Sciatic nerve (tissue), 2 donors: ENCODE results near the gene PCYT2. TPM values are rescaled to one million over a fixed set of nuclear protein-coding genes. Genes with fewer than 3 reads are reported as not detected.
"Not testable (repeated sequence)": the region's sequence is repeated elsewhere in the genome, so short reads cannot be mapped to it uniquely, and the experiment has no call there.

Experiments used
- ATAC-seq: fragments of 200-7000 bp; cut with Tn5 transposase; one replicate; pipeline ENCODE4 v1.9.1; 2020; ENCODE audit warnings: mild to moderate bottlenecking, moderate library complexity
- DNase-seq: peaks from one replicate; pipeline ENCODE4 v3.0.0-alpha.2; 2020; ENCODE audit warnings: low spot score
- intact Hi-C: fragments of 100-400 bp; cut with DNase I; formaldehyde crosslinking; loops from one replicate; pipeline ENCODE4 v1.14.2; 2022
- total RNA-seq: library from RNA; stranded (reverse); fragmentation: NEBNext Ultra II Directional; extraction: Animal tissue kit (Norgen Biotek cat#: 25700); gene quantifications from one replicate; pipeline ENCODE4 v1.2.1, GENCODE V29; 2021
- donor health status: DM: no; HTN: no; CAD: no.
- donor health status: DM: no; HTN: no; CAD: no.

Gene PCYT2
- total RNA-seq, 1 donor from 2014 or later = 34.1 TPM

GRCh38 chr17:81918832-81919545, 7.8 kb upstream of the PCYT2 start:
- intact Hi-C loops = no loop called here

GRCh38 chr17:81918333-81918669, 7.1 kb upstream of the PCYT2 start:
- intact Hi-C loops, DNase-seq: not testable (repeated sequence)
- peak; percentile 25 for ATAC-seq

More at GRCh38 chr17:81918832-81919545, 7.8 kb upstream of the PCYT2 start:
- peak; percentile 1 for ATAC-seq
- DNase-seq = no peak

- intact Hi-C loops = no loop called here
- DNase-seq (peak; percentile 87), ATAC-seq (peak; percentile 78)
Observed at GRCh38 chr17:81917565-81918332, 6.5 kb upstream of the PCYT2 start, which contains the start of gene SIRT7. Gene SIRT7 (minus strand): TSS chr17:81918176. CDS start chr17:81918131, 45 bp downstream.

GRCh38 chr17:81916234-81917001, 5.2 kb upstream of the PCYT2 start:
- no peak for ATAC-seq
- intact Hi-C loops = no loop called here
- no peak for DNase-seq

- ATAC-seq (no peak), DNase-seq (no peak)
- intact Hi-C loops = no loop called here
Observed at GRCh38 chr17:81915331-81915730, 4.1 kb upstream of the PCYT2 start.

- no peak for DNase-seq
Observed at GRCh38 chr17:81914103-81914850, 3.1 kb upstream of the PCYT2 start.

GRCh38 chr17:81913394-81914102, 2.3 kb upstream of the PCYT2 start:
- ATAC-seq (no peak), DNase-seq (no peak)
- intact Hi-C loops = no loop called here

More at GRCh38 chr17:81914103-81914850, 3.1 kb upstream of the PCYT2 start:
- intact Hi-C loops = no loop called here
- ATAC-seq = no peak

- intact Hi-C loops = no loop called here
- ATAC-seq = no peak
- no peak for DNase-seq
Observed at GRCh38 chr17:81912441-81913309, 1.5 kb upstream of the PCYT2 start.

- intact Hi-C loops = no loop called here
- DNase-seq (no peak), ATAC-seq (no peak)
Observed at GRCh38 chr17:81911969-81912368, 770 bp upstream of the PCYT2 start.

- intact Hi-C loops = no loop called here
- DNase-seq (no peak), ATAC-seq (no peak)
Observed at GRCh38 chr17:81910840-81911276, 341 bp downstream of the PCYT2 start.

GRCh38 chr17:81909966-81910839, 996 bp downstream of the PCYT2 start:
- DNase-seq = no peak
- intact Hi-C loops = no loop called here
- ATAC-seq = no peak

GRCh38 chr17:81909231-81909630, 2.0 kb downstream of the PCYT2 start:
- no peak for ATAC-seq
- intact Hi-C loops = no loop called here

GRCh38 chr17:81908793-81909192, 2.4 kb downstream of the PCYT2 start:
- DNase-seq = no peak
- intact Hi-C loops = no loop called here
- no peak for ATAC-seq

More at GRCh38 chr17:81909231-81909630, 2.0 kb downstream of the PCYT2 start:
- no peak for DNase-seq

GRCh38 chr17:81907219-81908145, 3.7 kb downstream of the PCYT2 start:
- ATAC-seq (no peak), DNase-seq (no peak)
- intact Hi-C loops = no loop called here

GRCh38 chr17:81906476-81907218, 4.6 kb downstream of the PCYT2 start:
- intact Hi-C loops = no loop called here
- ATAC-seq = no peak
- no peak for DNase-seq
